Brain microvascular endothelial cell (primary cell): ENCODE data around the gene CLEC16A.

Experiments
- DNase-seq: peaks from one replicate; pipeline ENCODE4 v3.0.0-alpha.2; 2020
- H3K27ac ChIP-seq: fragments of 250-450 bp; sonication (Bioruptor Pico); 2 replicates; pipeline ENCODE4 v1.5.1; 2020; ENCODE audit warnings: mild to moderate bottlenecking, moderate library complexity
- H3K27me3 ChIP-seq: fragments of 250-450 bp; sonication (Bioruptor Pico); replicated peaks from 2 replicates; pipeline ENCODE4 v1.5.1; 2020; ENCODE audit warnings: mild to moderate bottlenecking
- H3K36me3 ChIP-seq: fragments of 250-450 bp; sonication (Bioruptor Pico); replicated peaks from 2 replicates; pipeline ENCODE4 v1.5.1; 2020; ENCODE audit warnings: mild to moderate bottlenecking
- H3K4me3 ChIP-seq: 2 replicates; pipeline ENCODE4 v1.5.1; 2011; ENCODE audit warnings: low read depth, mild to moderate bottlenecking, control low read depth, low read length, moderate library complexity
- CTCF ChIP-seq: IDR thresholded peaks from 2 replicates; pipeline ENCODE4 v1.5.1; 2011; ENCODE audit warnings: low read depth, mild to moderate bottlenecking, moderate library complexity, low read length, control low read depth, inconsistent platforms; ENCODE audit errors: missing control alignments
- in situ Hi-C: cut with HindIII; loops from 2 replicates; pipeline ENCODE4 v1.10.0; 2017; ENCODE audit warnings: low sequenced_read_pairs, low pct_ligation_motif_present

The CLEC16A gene

GRCh38 chr16:11111856-11112634, 167.7 kb downstream of the CLEC16A start:
- no peak for TF ChIP-seq CTCF
- DNase-seq, result no peak
- in situ Hi-C loops, result no loop called here

GRCh38 chr16:11112723-11113348, 168.5 kb downstream of the CLEC16A start:
- Histone ChIP-seq H3K36me3 (no peaks in the 10 kb centered on the region), H3K27ac (no peak overlapping the region), H3K27me3 (no peaks in the 10 kb centered on the region), H3K4me3 (no peak overlapping the region)
- no peak for TF ChIP-seq CTCF
- in situ Hi-C loops, result no loop called here
- DNase-seq, result no peak

More at GRCh38 chr16:11111856-11112634, 167.7 kb downstream of the CLEC16A start:
- H3K36me3 ChIP-seq, result no peaks in the 10 kb centered on the region
- H3K4me3 ChIP-seq, result no peak overlapping the region
- H3K27ac ChIP-seq, result no peak overlapping the region
- H3K27me3 ChIP-seq, result no peaks in the 10 kb centered on the region

GRCh38 chr16:11114366-11115164, 170.2 kb downstream of the CLEC16A start:
- no peak overlapping the region for H3K27ac ChIP-seq
- H3K4me3 ChIP-seq, result no peak overlapping the region
- in situ Hi-C loops, result no loop called here
- no peak for TF ChIP-seq CTCF
- DNase-seq, result no peak
- H3K36me3 ChIP-seq, result no peaks in the 10 kb centered on the region
- H3K27me3 ChIP-seq, result no peaks in the 10 kb centered on the region

GRCh38 chr16:11117576-11118211, 173.3 kb downstream of the CLEC16A start:
- H3K36me3 ChIP-seq, result no peaks in the 10 kb centered on the region
- no peak overlapping the region for H3K27ac ChIP-seq
- H3K27me3 ChIP-seq, result no peaks in the 10 kb centered on the region
- no peak for TF ChIP-seq CTCF
- no peak for DNase-seq
- in situ Hi-C loops, result no loop called here
- H3K4me3 ChIP-seq, result no peak overlapping the region

- H3K36me3 ChIP-seq, result no peaks in the 10 kb centered on the region
- no peaks in the 10 kb centered on the region for H3K27me3 ChIP-seq
- in situ Hi-C loops, result no loop called here
- DNase-seq, result no peak
- peak overlapping the region; percentile 24 for H3K27ac ChIP-seq
- TF ChIP-seq CTCF, result no peak
- no peak overlapping the region for H3K4me3 ChIP-seq
Observed at GRCh38 chr16:11118479-11118878, 174.1 kb downstream of the CLEC16A start.
